HG03342 (cell line): Measurements from ENCODE around the gene UGT2B28.
A peak's percentile ranks its signal among the peaks of the same experiment; 100 is the strongest.
"Not testable (repeated sequence)": the region's sequence is repeated elsewhere in the genome, so short reads cannot be mapped to it uniquely, and the experiment has no call there.

ENCODE experiments used
- ATAC-seq: cut with Tn5 transposase; IDR thresholded peaks from one replicate; pipeline ENCODE4 v1.9.1; 2021; ENCODE audit warnings: mild to moderate bottlenecking, moderate library complexity; ENCODE audit not compliant: unreplicated experiment

UGT2B28 gene

DNA sequence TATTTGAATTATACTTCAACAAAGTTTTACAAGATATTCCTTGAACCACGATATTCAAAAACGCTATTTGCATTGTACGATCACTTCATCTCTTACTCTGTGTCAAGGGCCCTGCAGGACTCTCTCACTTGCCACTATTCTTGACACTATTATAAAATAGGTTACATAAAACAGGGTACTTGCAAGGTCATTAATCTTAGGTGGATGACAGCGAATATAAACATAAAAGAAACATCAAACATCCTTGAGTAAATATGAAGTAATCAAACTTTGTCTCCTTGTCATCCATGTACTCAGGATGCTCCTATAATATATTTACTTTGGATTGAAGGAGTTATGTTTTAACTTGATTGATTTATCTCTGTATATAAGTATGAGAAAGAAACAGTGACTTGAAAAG, at the start of gene UGT2B28:
Gene UGT2B28 (plus strand): TSS at position 395 of the 400 bp plus-strand sequence. CDS start 26 bp downstream, outside the sequence.
- ATAC-seq = not testable (repeated sequence)

- ATAC-seq = no peak
Observed at GRCh38 chr4:69239092-69239491, 41.2 kb upstream of the UGT2B28 start.

GRCh38 chr4:69239557-69240168, 40.6 kb upstream of the UGT2B28 start:
- ATAC-seq = no peak

GRCh38 chr4:69240787-69241186, 39.5 kb upstream of the UGT2B28 start:
- ATAC-seq = not testable (repeated sequence)

DNA sequence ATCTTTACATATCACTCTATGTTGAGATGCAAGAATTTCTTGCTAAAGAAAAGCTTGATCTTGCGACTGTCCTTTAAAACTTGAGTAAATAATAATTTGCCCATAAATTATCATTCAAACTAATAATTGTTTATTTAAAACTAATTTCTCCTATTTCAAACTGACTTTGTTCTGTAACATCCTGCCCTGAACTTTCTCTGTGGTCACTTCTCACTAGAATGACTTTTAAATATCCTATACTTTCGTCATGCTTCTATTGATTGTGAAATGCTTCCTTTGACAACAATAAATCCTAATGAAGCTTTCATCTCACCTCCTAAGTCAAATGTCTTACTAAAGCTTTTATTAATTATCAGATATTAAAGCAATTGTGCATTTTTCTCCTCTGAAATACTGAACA, 38.5 kb upstream of the UGT2B28 start:
- ATAC-seq = not testable (repeated sequence)

DNA sequence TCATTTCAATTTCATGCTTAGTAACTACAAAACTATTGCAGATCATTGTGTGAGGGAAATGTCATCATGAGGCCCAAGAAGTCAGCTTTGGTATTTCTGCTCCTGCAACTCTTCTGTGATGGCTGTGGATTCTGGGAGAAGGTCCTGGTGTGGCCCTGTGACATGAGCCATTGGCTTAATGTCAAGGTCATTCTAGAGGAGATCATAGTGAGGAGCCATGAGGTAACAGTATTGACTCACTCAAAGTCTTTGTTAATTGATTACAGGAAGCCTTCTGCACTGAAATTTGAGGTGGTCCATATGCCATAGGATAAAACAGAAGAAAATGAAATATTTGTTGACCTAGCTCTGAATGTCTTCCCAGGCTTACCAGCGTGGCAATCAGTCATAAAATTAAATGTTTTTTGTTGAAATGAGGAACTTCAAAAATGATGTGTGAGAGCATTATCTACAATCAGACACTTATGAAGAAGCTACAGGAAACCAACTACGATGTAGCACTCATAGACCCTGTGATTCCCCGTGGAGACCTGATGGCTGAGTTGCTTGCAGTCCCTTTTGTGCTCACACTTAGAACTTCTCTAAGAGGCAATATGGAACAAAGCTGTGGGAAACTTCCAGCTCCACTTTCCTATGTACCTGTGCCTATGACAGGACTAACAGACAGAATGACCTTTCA, 37.6 kb upstream of the UGT2B28 start:
- ATAC-seq = not testable (repeated sequence)

DNA sequence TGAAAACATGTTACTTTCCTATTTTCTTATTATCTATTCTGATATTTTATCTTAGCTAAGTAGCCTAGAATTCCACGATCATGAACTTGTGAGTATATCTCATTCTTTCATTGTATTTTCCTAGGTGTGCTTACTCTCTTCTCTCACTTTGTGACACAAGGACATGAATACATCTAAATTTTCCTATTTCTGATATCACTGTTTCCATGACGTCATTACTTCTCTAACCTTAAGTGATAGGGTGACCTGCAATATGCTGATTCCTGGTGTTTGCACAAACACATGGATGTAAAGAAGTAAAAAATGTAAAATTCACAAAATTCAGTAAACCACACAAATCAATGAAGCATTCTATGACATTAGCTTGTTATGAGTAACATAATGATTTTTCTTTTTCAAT, 29.4 kb upstream of the UGT2B28 start:
- ATAC-seq = not testable (repeated sequence)

GRCh38 chr4:69253147-69253772, 27.0 kb upstream of the UGT2B28 start:
- ATAC-seq = not testable (repeated sequence)

DNA sequence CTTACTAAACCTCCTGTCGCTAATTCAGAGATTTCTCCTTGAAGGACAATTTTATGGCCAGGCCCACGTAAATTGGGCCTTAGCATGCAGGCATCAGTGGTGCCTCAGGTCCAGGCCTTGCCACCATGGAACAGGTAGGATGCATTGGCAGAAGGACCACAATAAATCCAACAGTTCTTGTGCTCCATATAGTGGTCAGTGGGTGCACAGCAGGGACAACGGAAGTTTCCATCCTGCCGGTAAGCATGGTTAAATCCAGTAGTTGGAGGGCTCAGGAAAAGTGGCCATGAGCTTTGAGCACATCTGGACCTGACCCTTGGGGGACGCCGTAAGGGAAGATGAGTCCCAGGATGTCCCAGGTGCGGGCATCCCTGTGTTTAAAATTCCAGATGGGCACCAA, 11.7 kb upstream of the UGT2B28 start:
- ATAC-seq = not testable (repeated sequence)

DNA sequence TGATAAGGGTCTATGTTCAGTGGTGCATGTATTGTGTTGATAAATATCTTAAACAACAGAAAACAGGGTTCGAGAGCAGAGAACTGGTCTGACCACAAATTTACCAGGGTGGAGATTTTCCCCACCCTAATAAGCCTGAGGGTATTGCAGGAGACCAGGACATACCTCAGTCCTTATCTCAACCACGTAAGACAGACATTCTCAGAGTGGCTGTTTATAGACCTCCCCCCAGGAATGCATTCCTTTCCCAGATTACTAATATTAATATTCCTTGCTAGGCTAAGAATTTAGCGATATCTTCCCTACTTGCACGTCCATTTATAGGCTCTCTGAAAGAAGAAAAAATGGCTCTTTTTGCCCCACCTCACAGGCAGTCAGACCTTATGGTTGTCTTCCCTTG, 16.1 kb downstream of the UGT2B28 start:
- not testable (repeated sequence) for ATAC-seq

DNA sequence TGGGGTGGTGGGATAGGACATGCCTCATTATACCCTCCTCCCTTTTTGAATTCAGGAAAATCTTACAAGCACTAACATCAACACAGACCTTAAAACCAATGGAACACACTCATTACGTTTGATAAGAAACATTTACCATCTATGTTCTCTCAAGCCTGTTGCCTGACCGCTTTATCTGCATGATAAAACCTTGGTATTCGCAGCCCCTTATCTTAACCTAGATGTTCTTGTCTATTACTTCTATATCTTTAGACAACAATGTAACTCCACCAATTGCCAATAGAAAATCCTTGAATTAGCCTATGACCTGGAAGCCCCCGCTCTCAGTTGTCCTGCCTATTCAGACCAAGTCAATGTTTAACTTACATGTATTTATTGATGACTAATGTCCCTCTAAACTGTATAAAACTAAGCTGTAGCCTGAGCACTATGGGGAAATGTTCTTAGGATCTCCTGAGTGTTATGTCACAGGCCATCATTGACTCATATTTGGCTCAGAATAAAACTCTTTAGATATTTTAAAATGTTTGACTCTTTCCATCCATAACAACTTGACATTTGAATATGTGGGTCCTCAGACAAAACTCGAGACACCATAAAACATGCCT, 28.3 kb downstream of the UGT2B28 start:
- ATAC-seq = not testable (repeated sequence)

GRCh38 chr4:69309549-69310076, 29.3 kb downstream of the UGT2B28 start:
- ATAC-seq = not testable (repeated sequence)

DNA sequence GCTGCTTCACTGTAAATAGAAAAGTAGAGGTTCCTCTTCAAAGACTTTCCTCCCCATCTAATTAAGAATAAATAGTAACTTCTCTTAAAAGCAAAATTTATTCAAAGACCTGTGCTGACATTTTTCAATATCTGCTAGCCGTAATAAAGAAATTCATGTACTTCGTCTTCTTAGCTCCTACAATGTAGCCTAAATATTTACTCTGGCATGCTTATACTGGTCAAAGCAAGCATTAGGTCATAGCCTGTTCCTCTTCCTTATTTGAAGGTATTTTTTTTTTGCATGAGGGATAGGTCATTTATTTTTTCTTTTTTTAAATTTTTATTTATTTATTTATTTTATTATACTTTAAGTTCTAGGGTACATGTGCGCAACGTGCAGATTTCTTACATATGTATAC, 30.0 kb downstream of the UGT2B28 start:
- not testable (repeated sequence) for ATAC-seq

DNA sequence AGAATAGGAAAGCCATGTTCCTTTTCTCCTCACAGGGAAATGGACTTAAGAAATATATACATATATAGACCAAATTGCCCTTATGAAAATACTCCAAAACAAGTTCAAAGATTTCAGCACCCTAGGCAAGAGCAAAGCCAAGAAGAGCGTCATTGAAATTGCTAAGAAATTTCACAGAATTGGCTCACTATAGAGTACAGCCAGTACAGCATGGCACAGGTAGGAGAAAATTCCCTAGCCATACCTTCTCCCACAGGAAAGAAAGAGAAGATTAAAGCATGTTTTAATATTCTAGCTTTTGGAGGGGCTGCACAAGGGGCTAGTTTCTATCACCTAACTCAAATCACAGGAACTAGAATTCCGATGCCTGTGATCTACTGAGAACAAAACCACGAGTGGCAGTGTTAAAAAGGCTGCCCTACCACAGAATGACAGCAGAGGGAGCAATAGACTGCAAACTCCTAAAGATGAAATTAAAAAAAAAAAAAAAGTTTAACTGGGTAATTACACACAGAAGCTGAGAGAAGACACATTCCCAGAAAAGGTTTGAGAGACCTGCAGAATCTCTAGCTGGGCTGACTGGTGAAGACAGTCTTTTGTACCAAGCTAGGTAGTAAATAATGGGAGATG, 37.5 kb downstream of the UGT2B28 start:
- ATAC-seq = peak; percentile 73

GRCh38 chr4:69321153-69321729, 41.0 kb downstream of the UGT2B28 start:
- no peak for ATAC-seq

- no peak for ATAC-seq
Observed at GRCh38 chr4:69322055-69322454, 41.8 kb downstream of the UGT2B28 start.

DNA sequence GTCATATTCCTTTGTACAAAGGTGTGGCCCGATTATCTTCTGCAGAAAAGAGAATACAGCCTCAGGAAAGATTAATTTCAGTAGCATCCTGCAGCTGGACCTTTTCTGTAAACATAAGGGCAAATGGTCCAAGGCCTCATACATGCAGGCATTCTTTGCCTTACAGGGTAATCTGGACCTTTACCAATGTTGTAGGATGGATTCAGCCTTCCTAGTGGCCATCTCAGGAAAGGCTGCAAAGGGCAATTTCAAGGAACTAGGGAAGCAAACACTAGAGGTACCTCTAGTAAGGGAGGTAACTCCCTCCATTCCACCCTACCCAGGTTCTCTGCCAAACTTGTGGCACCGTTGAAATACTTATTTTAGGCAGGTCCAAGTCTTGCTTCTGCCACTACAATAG, 43.0 kb downstream of the UGT2B28 start:
- ATAC-seq = no peak

- ATAC-seq = no peak
Observed at GRCh38 chr4:69330345-69331047, 50.2 kb downstream of the UGT2B28 start.

- ATAC-seq = not testable (repeated sequence)
Observed at GRCh38 chr4:69331304-69331703, 51.0 kb downstream of the UGT2B28 start.

GRCh38 chr4:69335485-69335884, 55.2 kb downstream of the UGT2B28 start:
- ATAC-seq = not testable (repeated sequence)
